Renal cortical epithelial cell (primary cell): Measurements from ENCODE around the gene SACM1L. TPM values are rescaled to one million over a fixed set of nuclear protein-coding genes. Genes with fewer than 3 reads are reported as not detected.

ENCODE experiments used
- DNase-seq: peaks from one replicate; pipeline ENCODE4 v3.0.0-alpha.2; 2011; ENCODE audit warnings: low read depth
- total RNA-seq: library from RNA; depleted of rRNA; stranded (reverse); fragments of >200 nt; gene quantifications from 2 replicates; pipeline ENCODE4 v1.2.3, GENCODE V29; 2014

SACM1L gene
- total RNA-seq, 1 donor from 2014 or later: 76.5 TPM

- no peak for DNase-seq
Observed at GRCh38 chr3:45786801-45787495, 97.8 kb downstream of the SACM1L start.

GRCh38 chr3:45787551-45787950 lies 98.4 kb downstream of the SACM1L start:
- no peak for DNase-seq

GRCh38 chr3:45789235-45789812 lies 100.1 kb downstream of the SACM1L start:
- no peak for DNase-seq

- DNase-seq: no peak
Observed at GRCh38 chr3:45790596-45790995, 101.4 kb downstream of the SACM1L start.

GRCh38 chr3:45792036-45792435 lies 102.8 kb downstream of the SACM1L start:
- no peak for DNase-seq

- no peak for DNase-seq
Observed at GRCh38 chr3:45792516-45793172, 103.4 kb downstream of the SACM1L start.

GRCh38 chr3:45793482-45794176 lies 104.4 kb downstream of the SACM1L start:
- DNase-seq: peak; percentile 45

GRCh38 chr3:45794177-45794560 lies 105.0 kb downstream of the SACM1L start:
- no peak for DNase-seq

GRCh38 chr3:45794660-45795059 lies 105.5 kb downstream of the SACM1L start:
- no peak for DNase-seq

Other genes with a start within 250 kb of the SACM1L start
- gene LIMD1, start 94.6 kb upstream of the SACM1L start, total RNA-seq: 7.6 and 22.5 TPM in 2 replicates
- gene SLC6A20, start 107.1 kb downstream of the SACM1L start, total RNA-seq: 0.50 and 3.5 TPM in 2 replicates
- gene LZTFL1, start 152.7 kb downstream of the SACM1L start, total RNA-seq: 15.5 and 49.4 TPM in 2 replicates
- gene CCR9, start 197.1 kb downstream of the SACM1L start, total RNA-seq: 0.35 TPM in 1 of 2 replicates, not detected in the other